PC-9 (cell line): ENCODE measurements around the gene ATP4A. TPM values are rescaled to one million over a fixed set of nuclear protein-coding genes. Genes with fewer than 3 reads are reported as not detected.

ENCODE experiments used
- BruUV-seq: library from RNA; stranded (reverse); fragments of 400-500 nt; replicated peaks from 2 replicates; lab custom pipeline; 2021; lab: Mats Ljungman, UMichigan
- CTCF ChIA-PET: fragments of 300-600 bp; sonication (Branson Sonifier 250); formaldehyde crosslinking; loops from one replicate; lab custom pipeline; 2022; ENCODE audit warnings: antibody characterized with exemption; lab: Charles Lee
- POLR2A ChIA-PET: fragments of 300-600 bp; sonication (Branson Sonifier 250); formaldehyde crosslinking; loops from one replicate; lab custom pipeline; 2022; ENCODE audit warnings: antibody characterized with exemption; ENCODE audit not compliant: unreplicated experiment; lab: Charles Lee
- DNase-seq, 2 experiments: peaks; one replicate each; pipeline versions ENCODE4 v3.0.0 to v3.0.0-alpha.2; 2015 to 2022; ENCODE audit warnings: mixed read lengths in 1 of 2
- H2AFZ ChIP-seq: fragments of 200-600 bp; sonication (generic); 2 replicates; pipeline ENCODE4 v1.8.1; 2017; ENCODE audit warnings: antibody characterized with exemption
- H3F3A ChIP-seq: fragments of 200-600 bp; sonication (generic); 2 replicates; pipeline ENCODE4 v1.8.1; 2017; ENCODE audit warnings: antibody characterized with exemption, mild to moderate bottlenecking, low read depth; ENCODE audit not compliant: insufficient read depth
- H3K27ac ChIP-seq: fragments of 200-600 bp; sonication (generic); 2 replicates; pipeline ENCODE4 v1.6.1; 2016; ENCODE audit warnings: mixed run types
- H3K27me3 ChIP-seq: fragments of 200-600 bp; sonication (generic); 2 replicates; pipeline ENCODE4 v1.6.1; 2016; ENCODE audit warnings: low read depth, mixed run types; ENCODE audit not compliant: insufficient read depth
- H3K36me3 ChIP-seq: fragments of 200-600 bp; sonication (generic); 2 replicates; pipeline ENCODE4 v1.6.1; 2016; ENCODE audit warnings: low read depth, mixed run types
- H3K4me1 ChIP-seq: fragments of 200-600 bp; sonication (generic); replicated peaks from 2 replicates; pipeline ENCODE4 v1.6.1; 2016; ENCODE audit warnings: mixed run types; ENCODE audit not compliant: insufficient read depth
- H3K4me2 ChIP-seq: fragments of 200-600 bp; sonication (generic); 2 replicates; pipeline ENCODE4 v1.6.1; 2017; ENCODE audit warnings: mixed run types
- H3K4me3 ChIP-seq: fragments of 200-600 bp; sonication (generic); 2 replicates; pipeline ENCODE4 v1.6.1; 2016; ENCODE audit warnings: mixed run types
- H3K79me2 ChIP-seq: fragments of 200-600 bp; sonication (generic); 2 replicates; pipeline ENCODE4 v1.6.1; 2017; ENCODE audit warnings: low read depth, mixed run types
- H3K9me2 ChIP-seq: fragments of 200-600 bp; sonication (generic); 2 replicates; pipeline ENCODE4 v1.8.1; 2017; ENCODE audit warnings: mild to moderate bottlenecking; ENCODE audit not compliant: insufficient read depth
- H3K9me3 ChIP-seq: fragments of 200-600 bp; sonication (generic); 2 replicates; pipeline ENCODE4 v1.8.1; 2016; ENCODE audit warnings: low read depth; ENCODE audit not compliant: insufficient read depth
- H4K20me1 ChIP-seq: fragments of 200-600 bp; sonication (generic); 2 replicates; pipeline ENCODE4 v1.8.1; 2017; ENCODE audit not compliant: insufficient read depth
- EZH2 ChIP-seq: fragments of 200-600 bp; sonication (generic); IDR thresholded peaks from 2 replicates; pipeline ENCODE4 v1.8.0; 2017; ENCODE audit warnings: antibody characterized with exemption, low read depth
- intact Hi-C: fragments of 100-400 bp; cut with micrococcal nuclease; formaldehyde crosslinking; loops from one replicate; pipeline ENCODE4 v1.10.0; 2022; ENCODE audit not compliant: unreplicated experiment
- total RNA-seq: library from RNA; stranded (reverse); gene quantifications from 2 replicates; pipeline ENCODE4 v1.2.3, GENCODE V29; 2021
- TF ChIP-seq, protein P1 (sequence below): fragments of 200-600 bp; sonication (generic); conservative IDR thresholded peaks from 2 replicates; pipeline ENCODE4 v1.6.1; 2017; ENCODE audit warnings: mixed run types, antibody characterized with exemption, mild to moderate bottlenecking, moderate library complexity

ATP4A gene
- total RNA-seq, 1 experiment from 2014 or later, result not detected

DNA sequence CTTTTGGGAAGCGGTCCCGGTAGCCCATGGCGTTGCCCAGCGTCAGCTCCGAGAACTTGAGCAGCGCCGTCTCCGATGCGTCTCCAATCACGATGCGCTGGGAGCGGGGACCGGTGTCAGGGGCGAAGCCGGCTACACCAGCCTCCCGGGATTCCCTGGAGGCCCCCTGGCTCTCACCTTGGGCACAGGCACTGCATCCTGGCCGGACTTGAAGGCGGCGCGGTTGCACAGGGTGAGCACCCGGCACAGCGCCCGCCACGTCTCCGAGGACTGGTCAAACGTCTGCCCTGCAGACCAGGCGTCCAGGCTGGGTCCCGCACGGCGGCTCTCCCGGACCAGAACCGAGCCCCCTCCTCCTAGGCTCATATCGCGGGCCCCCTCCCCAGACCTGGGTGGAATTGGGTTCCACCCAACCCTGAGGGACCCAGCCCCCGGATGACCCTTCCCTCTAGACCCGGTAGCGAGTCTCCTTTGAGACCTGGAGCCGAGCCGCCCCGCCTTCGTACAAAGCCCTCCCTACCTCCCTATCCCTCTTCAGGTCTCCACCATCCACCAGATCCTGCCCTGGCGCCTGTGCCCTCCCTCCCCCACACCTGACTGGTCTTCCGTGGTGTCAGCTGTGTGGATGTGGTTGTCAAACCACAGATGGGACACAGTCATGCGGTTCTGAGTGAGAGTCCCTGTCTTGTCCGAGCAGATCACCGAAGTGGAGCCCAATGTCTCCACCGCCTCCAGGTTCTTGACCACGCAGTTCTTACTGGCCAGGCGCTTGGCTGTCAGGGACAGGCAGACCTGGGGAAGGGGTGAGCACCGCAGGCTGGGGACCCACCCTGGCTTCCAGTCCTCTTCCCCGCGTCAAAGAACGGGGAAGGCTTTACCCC, 4.8 kb downstream of the ATP4A start:
- CTCF ChIA-PET, result interaction anchor here (0.6 kb wide), 1 partner anchor 85 kb away, joined by 3 read pairs; no protein-coding TSS in a partner anchor
- Histone ChIP-seq H3K79me2 (no peaks in the 10 kb centered on the region), H3K27me3 (peaks cover 36% of the 10 kb centered on the region), H3K4me2 (no peak overlapping the region), H3K36me3 (no peaks in the 10 kb centered on the region), H4K20me1 (no peaks in the 10 kb centered on the region), H2AFZ (no peak overlapping the region), H3F3A (no peaks in the 10 kb centered on the region; the same call in 1 of the 2 replicates), H3K27ac (no peak overlapping the region), H3K4me3 (no peak overlapping the region), H3K9me3 (no peaks in the 10 kb centered on the region), H3K4me1 (no peaks in the 10 kb centered on the region), H3K9me2 (no peaks in the 10 kb centered on the region)
- intact Hi-C loops, result no loop called here
- BruUV-seq, result no TSS peak
- no peak for TF ChIP-seq EZH2
- TF ChIP-seq, protein P1, sequence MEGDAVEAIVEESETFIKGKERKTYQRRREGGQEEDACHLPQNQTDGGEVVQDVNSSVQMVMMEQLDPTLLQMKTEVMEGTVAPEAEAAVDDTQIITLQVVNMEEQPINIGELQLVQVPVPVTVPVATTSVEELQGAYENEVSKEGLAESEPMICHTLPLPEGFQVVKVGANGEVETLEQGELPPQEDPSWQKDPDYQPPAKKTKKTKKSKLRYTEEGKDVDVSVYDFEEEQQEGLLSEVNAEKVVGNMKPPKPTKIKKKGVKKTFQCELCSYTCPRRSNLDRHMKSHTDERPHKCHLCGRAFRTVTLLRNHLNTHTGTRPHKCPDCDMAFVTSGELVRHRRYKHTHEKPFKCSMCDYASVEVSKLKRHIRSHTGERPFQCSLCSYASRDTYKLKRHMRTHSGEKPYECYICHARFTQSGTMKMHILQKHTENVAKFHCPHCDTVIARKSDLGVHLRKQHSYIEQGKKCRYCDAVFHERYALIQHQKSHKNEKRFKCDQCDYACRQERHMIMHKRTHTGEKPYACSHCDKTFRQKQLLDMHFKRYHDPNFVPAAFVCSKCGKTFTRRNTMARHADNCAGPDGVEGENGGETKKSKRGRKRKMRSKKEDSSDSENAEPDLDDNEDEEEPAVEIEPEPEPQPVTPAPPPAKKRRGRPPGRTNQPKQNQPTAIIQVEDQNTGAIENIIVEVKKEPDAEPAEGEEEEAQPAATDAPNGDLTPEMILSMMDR, result no peak
- no peak for DNase-seq
- POLR2A ChIA-PET, result no interaction called here

DNA sequence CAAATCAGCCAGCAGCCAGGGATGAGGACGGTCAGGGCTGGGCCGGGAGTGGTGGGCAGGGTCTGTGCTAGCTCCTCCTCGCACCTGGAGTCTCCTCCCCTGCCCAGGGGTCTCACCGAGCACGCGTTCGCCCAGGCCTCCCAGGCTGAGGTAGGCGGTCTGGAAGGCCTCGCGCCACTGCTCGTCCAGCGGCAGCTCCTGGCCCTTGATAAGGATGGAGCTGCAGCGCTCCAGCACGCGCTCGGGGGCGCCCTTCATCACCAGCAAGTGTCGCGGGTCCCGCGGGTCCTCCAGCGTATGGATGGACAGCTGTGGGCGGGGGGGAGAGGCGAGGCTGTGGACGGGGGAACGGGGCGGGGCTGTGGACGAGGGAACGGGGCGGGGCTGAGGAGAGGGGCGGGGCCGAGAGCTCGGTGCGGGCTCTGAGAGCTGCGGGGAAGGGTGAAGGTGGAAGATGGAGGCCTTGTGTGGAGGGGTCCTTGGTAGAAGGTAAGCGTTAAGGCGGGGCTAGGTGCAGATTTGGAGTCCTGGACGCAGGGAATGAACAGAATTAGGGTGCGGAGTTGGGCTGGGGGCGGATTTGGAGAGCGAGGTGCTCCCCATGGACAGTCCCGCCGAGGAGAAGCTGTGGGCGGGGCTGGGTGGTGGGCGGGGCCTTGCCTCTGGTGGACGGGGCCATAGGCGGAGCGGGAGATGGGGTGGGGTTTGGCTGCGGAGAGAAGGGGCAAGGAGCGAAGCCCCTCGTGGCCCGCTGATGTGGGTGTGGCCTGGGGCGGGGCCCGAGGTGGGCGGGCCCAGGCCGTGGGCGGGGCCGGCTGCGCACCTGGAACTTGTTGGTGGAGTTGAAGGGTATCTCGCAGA, 5.7 kb downstream of the ATP4A start:
- H3K27me3 ChIP-seq, result peaks cover 28% of the 10 kb centered on the region
- no peaks in the 10 kb centered on the region for H3K79me2 ChIP-seq
- TF ChIP-seq, protein P1, result no peak
- TF ChIP-seq EZH2, result no peak
- DNase-seq, result no peak
- H4K20me1 ChIP-seq, result no peaks in the 10 kb centered on the region
- no peaks in the 10 kb centered on the region for H3K9me3 ChIP-seq
- no peak overlapping the region for H3K27ac ChIP-seq
- no peaks in the 10 kb centered on the region; the same call in 1 of the 2 replicates for H3F3A ChIP-seq
- ChIA-PET CTCF (interaction anchor here (0.6 kb wide), 2 partner anchors 86 to 115 kb away, joined by 3 read pairs; no protein-coding TSS in a partner anchor), POLR2A (no interaction called here)
- intact Hi-C loops, result no loop called here
- no peaks in the 10 kb centered on the region for H3K4me1 ChIP-seq
- BruUV-seq, result no TSS peak
- H2AFZ ChIP-seq, result no peak overlapping the region
- H3K4me3 ChIP-seq, result no peak overlapping the region
- H3K36me3 ChIP-seq, result no peaks in the 10 kb centered on the region
- H3K4me2 ChIP-seq, result no peak overlapping the region
- no peaks in the 10 kb centered on the region for H3K9me2 ChIP-seq

DNA sequence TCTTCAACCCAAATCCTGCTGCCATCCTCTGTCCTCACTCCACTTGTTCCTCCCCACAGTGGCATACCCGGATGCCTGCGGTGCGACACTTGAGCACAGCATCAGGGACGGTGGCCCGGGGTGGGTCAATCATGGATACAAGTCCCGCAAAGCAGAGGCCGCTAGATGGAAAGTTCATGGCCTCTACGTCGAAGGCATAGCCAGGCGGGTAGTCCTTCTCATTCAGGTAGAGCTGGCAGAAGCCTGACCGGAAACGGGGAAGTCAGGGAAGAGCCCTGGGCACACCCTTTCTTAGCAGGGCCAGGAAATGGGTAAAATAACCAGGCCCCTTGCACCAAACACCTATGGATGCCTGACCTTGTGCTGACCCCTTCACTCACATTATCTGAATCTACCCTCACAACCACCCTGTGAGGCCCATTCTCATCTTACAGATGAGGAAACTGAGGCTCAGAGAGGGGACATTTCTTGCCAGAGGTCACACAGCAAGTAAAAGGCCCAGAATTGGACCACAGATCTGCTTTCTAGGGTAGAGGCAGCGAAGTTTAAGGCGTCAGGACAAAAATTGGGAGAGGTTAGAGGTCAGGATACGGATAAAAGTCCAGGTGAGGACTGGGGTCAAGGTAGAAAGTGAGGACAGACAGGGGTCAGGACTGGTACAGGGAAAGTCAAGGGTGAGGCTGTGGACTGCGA, 6.5 kb downstream of the ATP4A start:
- Histone ChIP-seq H3F3A (no peaks in the 10 kb centered on the region; the same call in none of the 2 replicates), H3K9me3 (no peaks in the 10 kb centered on the region), H3K36me3 (no peaks in the 10 kb centered on the region), H3K4me1 (no peaks in the 10 kb centered on the region), H2AFZ (no peak overlapping the region), H3K27me3 (peaks cover 20% of the 10 kb centered on the region), H4K20me1 (no peaks in the 10 kb centered on the region), H3K9me2 (no peaks in the 10 kb centered on the region), H3K4me2 (no peak overlapping the region), H3K79me2 (no peaks in the 10 kb centered on the region), H3K4me3 (no peak overlapping the region), H3K27ac (no peak overlapping the region)
- intact Hi-C loops, result no loop called here
- CTCF ChIA-PET, result interaction anchor here (0.6 kb wide), 1 partner anchor 116 kb away, joined by 3 read pairs; no protein-coding TSS in a partner anchor
- TF ChIP-seq, protein P1, result no peak
- no peak for TF ChIP-seq EZH2
- no TSS peak for BruUV-seq
- POLR2A ChIA-PET, result no interaction called here
- DNase-seq, result no peak
